Coronary artery (tissue), 2 donors: ENCODE results near the gene RASSF6.

Source experiments
- DNase-seq: peaks from one replicate; pipeline ENCODE4 v3.0.0-alpha.2; 2017; ENCODE audit warnings: low spot score
- H3K27ac ChIP-seq, 2 donors: fragments of 200-600 bp; sonication (generic); one replicate each; pipeline ENCODE4 v1.5.1; 2016 to 2019
- H3K4me3 ChIP-seq: fragments of 200-600 bp; sonication (generic); 2 replicates; pipeline ENCODE4 v1.5.1; 2016; ENCODE audit warnings: mild to moderate bottlenecking, moderate library complexity
- TF ChIP-seq, protein P1 (sequence below): fragments of 200-600 bp; sonication (generic); IDR thresholded peaks from one replicate; pipeline ENCODE4 v1.5.1; 2019; ENCODE audit warnings: antibody characterized with exemption

RASSF6 gene

DNA sequence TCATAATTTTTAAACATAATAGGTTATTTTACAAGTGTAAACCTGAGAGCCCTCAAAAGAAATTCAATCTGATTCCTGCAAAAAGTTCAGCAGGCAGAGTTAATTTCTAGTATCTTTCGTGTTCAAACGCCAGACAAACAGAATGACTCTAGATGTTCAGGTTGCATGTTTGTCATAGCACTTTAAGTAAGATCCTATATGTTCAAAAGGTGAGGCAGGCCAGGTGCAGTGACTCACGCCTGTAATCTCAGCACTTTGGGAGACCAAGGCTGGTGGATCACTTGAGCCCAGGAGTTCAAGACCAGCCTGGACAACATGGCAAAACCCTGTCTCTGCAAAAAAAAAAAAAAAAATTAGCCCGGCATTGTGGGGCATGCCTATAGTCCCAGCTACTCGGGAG, 1.1 kb upstream of the RASSF6 start:
- DNase-seq: no peak
- H3K27ac ChIP-seq: no peak overlapping the region
- TF ChIP-seq, protein P1, sequence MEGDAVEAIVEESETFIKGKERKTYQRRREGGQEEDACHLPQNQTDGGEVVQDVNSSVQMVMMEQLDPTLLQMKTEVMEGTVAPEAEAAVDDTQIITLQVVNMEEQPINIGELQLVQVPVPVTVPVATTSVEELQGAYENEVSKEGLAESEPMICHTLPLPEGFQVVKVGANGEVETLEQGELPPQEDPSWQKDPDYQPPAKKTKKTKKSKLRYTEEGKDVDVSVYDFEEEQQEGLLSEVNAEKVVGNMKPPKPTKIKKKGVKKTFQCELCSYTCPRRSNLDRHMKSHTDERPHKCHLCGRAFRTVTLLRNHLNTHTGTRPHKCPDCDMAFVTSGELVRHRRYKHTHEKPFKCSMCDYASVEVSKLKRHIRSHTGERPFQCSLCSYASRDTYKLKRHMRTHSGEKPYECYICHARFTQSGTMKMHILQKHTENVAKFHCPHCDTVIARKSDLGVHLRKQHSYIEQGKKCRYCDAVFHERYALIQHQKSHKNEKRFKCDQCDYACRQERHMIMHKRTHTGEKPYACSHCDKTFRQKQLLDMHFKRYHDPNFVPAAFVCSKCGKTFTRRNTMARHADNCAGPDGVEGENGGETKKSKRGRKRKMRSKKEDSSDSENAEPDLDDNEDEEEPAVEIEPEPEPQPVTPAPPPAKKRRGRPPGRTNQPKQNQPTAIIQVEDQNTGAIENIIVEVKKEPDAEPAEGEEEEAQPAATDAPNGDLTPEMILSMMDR: no peak

GRCh38 chr4:73619346-73619745, 890 bp downstream of the RASSF6 start:
- DNase-seq: no peak
- H3K4me3 ChIP-seq: no peak overlapping the region
- TF ChIP-seq, protein P1: no peak
- H3K27ac ChIP-seq: no peak overlapping the region

More for the DNA sequence above, 1.1 kb upstream of the RASSF6 start:
- no peak overlapping the region for H3K4me3 ChIP-seq

- no peak overlapping the region for H3K27ac ChIP-seq
- no peak overlapping the region for H3K4me3 ChIP-seq
- DNase-seq: no peak
- TF ChIP-seq, protein P1: no peak
Observed at GRCh38 chr4:73617256-73617655, 3.0 kb downstream of the RASSF6 start.

- TF ChIP-seq, protein P1: no peak
- Histone ChIP-seq H3K27ac (no peak overlapping the region), H3K4me3 (no peak overlapping the region)
- DNase-seq: no peak
Observed at GRCh38 chr4:73615613-73616012, 4.6 kb downstream of the RASSF6 start.

GRCh38 chr4:73614311-73614867, 5.8 kb downstream of the RASSF6 start:
- H3K4me3 ChIP-seq: no peak overlapping the region
- no peak overlapping the region for H3K27ac ChIP-seq
- TF ChIP-seq, protein P1: no peak
- no peak for DNase-seq

GRCh38 chr4:73613130-73613529, 7.1 kb downstream of the RASSF6 start:
- no peak overlapping the region for H3K27ac ChIP-seq
- H3K4me3 ChIP-seq: no peak overlapping the region
- no peak for DNase-seq
- TF ChIP-seq, protein P1: no peak

GRCh38 chr4:73612032-73612431, 8.2 kb downstream of the RASSF6 start:
- no peak overlapping the region for H3K27ac ChIP-seq
- DNase-seq: no peak
- no peak overlapping the region for H3K4me3 ChIP-seq
- TF ChIP-seq, protein P1: no peak
